ENCODE measurements around the gene GAS7. TPM values are rescaled to one million over a fixed set of nuclear protein-coding genes. Genes with fewer than 3 reads are reported as not detected.

Gene GAS7
- total RNA-seq, 1 experiment from 2014 or later: 4.1 TPM

- BruUV-seq (replicated peaks): no TSS peak
- intact Hi-C loops (cut with micrococcal nuclease): no loop called here
- ChIA-PET RAD21 (ENCODE audit: low non-redundant PET in 1 of 2, low total read pairs in 2 of 2, uncharacterized antibody in 2 of 2, unreplicated experiment in 2 of 2) (no interaction called here), CTCF (no interaction called here), POLR2A (interaction anchor here (0.5 kb wide), 1 partner anchor 11 kb away, joined by 5 read pairs; no protein-coding TSS in a partner anchor)
- Histone ChIP-seq H3K9me2 (ENCODE audit: insufficient read depth) (no peaks in the 10 kb centered on the region), H3K36me3 (ENCODE audit: control insufficient read depth in 1 of 2, insufficient read depth in 2 of 2, low read length in 2 of 2) (no peaks in the 10 kb centered on the region), H3K27ac (ENCODE audit: low read depth, low read length) (peak overlapping the region; percentile 29; the same call in 1 of the 2 replicates), H4K20me1 (ENCODE audit: insufficient read depth) (no peaks in the 10 kb centered on the region), H2AFZ (ENCODE audit: low read depth, low read length, poor library complexity, severe bottlenecking) (no peak overlapping the region), H3K4me3 (replicated peaks in 1 of 2; ENCODE audit: low read depth in 1 of 2, low read length in 2 of 2) (no peak overlapping the region), H3K27me3 (ENCODE audit: insufficient read depth, low read length) (no peaks in the 10 kb centered on the region), H3K4me1 (ENCODE audit: control insufficient read depth in 1 of 2, insufficient read depth in 2 of 2, low read length in 2 of 2) (peaks cover 5 to 7% of the 10 kb centered on the region in 2 experiments; a peak in 2 of 4 replicates), H3K79me2 (ENCODE audit: insufficient read depth, low read length) (no peaks in the 10 kb centered on the region), H3K9me3 (ENCODE audit: control insufficient read depth in 1 of 2, insufficient read depth in 1 of 2, low read depth in 1 of 2, low read length in 2 of 2) (peaks cover 7 to 8% of the 10 kb centered on the region in 2 experiments; a peak in 1 of 4 replicates), H3K9ac (ENCODE audit: low read length) (no peak overlapping the region), H3K4me2 (ENCODE audit: low read length) (no peak overlapping the region)
- TF ChIP-seq CBX3 (IDR thresholded peaks at IDR 0.05; ENCODE audit: low read depth) (no peak), FOSL1 (IDR thresholded peaks at IDR 0.05; ENCODE audit: low read depth) (no peak), ZBTB33 (IDR thresholded peaks at IDR 0.05; ENCODE audit: extremely low read depth, insufficient replicate concordance, low read length) (no peak), ZNF274 (IDR thresholded peaks at IDR 0.05; ENCODE audit: low read depth, low read length) (no peak), SRF (IDR thresholded peaks at IDR 0.05; ENCODE audit: low read depth) (no peak), POLR2AphosphoS5 (IDR thresholded peaks at IDR 0.05; ENCODE audit: low read depth, low read length) (no peak), POLR2A (IDR thresholded peaks at IDR 0.05; ENCODE audit: borderline replicate concordance, extremely low read depth, insufficient read depth, insufficient read length) (no peak), SIN3A (IDR thresholded peaks at IDR 0.05; ENCODE audit: low read depth) (no peak), CEBPB (IDR thresholded peaks at IDR 0.05; ENCODE audit: low read depth) (no peak), ZFX (IDR thresholded peaks at IDR 0.05) (no peak)
- no peak for DNase-seq (ENCODE audit: low read depth, low spot score)
- no peak for ATAC-seq
Observed at GRCh38 chr17:10205549-10206185, 7.3 kb upstream of the GAS7 start.

All from HCT116 (cell line).